GM21737 (cell line): Measurements from ENCODE around the gene SCYL3.

Source experiments
- ATAC-seq: cut with Tn5 transposase; IDR thresholded peaks from one replicate; pipeline ENCODE4 v1.9.1; 2021; ENCODE audit warnings: mild to moderate bottlenecking, moderate library complexity; ENCODE audit not compliant: unreplicated experiment

SCYL3 gene

GRCh38 chr1:169901115-169901514 lies 7.4 kb upstream of the SCYL3 start:
- ATAC-seq = no peak

GRCh38 chr1:169900571-169900970 lies 6.9 kb upstream of the SCYL3 start:
- ATAC-seq = no peak

DNA sequence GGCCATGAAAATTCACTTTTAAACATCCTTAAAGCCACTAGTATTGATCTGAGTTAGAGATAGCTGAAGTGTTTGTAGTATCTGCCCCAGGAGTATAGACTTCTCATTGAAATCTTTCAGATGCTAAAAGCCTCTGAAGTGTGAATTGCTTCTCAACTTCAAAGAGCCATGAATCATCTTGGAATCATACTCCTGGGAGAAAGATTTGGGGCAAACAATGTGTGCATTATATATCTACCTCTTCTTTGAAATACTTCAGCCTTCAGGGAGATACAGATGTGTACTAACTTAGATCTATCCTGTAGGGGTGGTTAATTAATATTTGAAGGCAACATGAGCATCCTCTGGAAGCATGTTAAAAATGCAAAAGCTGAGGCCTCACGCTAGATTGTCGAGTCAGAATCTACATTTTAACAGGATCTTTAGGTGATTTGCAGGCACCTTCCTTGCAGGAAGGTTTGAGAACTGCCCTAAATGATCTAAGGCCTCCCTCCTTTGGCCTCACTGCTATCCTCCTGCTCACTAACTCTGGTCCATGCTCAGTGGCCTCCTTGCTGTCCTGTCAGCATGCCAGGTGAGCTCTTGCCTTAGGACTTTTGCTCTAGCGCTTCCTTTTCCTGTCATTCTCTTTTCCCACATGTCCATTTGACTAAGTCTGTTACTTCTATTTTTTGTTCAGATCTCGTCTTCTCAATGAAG lies 6.0 kb upstream of the SCYL3 start:
- ATAC-seq = no peak

- ATAC-seq = no peak
These were observed 2.3 kb upstream of the SCYL3 start for GRCh38 chr1:169896013-169896412.

GRCh38 chr1:169894424-169895145 lies 889 bp upstream of the SCYL3 start:
- no peak for ATAC-seq

DNA sequence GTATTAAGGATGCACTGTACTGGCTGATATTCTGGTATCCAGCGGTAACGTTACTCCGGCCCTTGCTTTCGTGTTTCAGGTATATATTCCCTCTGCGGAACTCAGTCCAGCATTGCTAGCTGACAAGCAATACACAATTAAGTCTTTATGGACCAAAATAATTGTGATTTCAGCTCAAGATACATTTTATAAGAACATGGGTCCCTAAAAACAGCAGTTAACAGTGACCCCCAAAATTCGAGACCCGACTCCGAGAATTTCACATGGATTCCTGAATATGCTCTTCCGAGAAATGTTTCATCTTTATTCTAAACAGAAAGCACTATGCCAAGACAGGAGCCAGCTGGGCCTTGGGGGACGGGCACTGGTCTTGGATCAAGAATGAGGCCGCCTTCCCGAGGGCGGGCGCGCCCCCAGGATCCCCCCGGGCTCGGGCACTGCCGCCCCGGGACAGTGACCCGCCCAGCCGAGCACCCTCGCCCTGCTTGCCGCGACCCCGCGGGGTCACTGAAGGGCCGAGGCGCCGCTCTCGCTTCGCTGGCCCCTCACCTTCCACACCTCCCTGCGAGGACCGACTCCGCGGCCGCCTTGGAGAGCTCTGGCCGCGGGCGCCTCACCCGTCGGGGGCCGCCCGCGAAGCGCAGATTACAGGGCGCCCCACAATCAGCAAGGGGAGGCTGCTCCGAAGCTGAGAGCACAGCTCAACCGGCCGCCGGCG lies 610 bp downstream of the SCYL3 start:
- ATAC-seq = peak; percentile 21

DNA sequence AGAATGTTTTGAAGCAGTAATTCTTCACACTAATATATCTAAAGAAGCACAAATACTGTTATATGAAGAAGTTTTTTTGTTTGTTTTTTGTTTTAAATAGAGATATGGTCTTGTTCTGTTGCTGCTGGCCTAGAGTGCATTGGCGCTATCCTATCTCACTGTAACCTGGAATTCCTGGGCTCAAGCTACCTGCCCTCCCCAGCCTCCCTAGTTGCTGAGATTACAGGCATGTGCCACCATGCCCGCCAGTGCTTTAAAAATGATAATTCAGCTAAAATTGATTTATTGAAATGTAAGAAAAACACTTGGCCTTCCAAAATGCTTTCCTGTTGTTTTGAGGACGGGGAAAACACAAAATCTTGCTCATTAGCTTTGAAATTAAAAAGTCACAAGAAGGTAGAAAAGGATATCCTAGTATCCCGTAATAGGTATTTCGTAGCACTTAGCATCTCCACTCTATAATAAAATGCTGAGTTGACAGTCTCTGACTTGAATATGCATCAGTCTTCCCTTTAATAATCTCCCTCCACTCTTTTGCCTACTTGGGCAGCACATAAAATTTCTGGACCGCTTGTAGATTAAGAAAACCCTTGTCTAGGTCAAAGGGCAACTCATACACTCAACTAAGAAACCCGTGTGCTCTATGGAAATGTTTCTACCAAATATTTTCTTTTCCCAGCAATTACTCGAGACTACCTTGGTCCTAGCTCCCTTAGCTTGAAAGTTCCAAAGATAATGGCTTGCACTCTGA lies 1.3 kb downstream of the SCYL3 start:
- no peak for ATAC-seq

DNA sequence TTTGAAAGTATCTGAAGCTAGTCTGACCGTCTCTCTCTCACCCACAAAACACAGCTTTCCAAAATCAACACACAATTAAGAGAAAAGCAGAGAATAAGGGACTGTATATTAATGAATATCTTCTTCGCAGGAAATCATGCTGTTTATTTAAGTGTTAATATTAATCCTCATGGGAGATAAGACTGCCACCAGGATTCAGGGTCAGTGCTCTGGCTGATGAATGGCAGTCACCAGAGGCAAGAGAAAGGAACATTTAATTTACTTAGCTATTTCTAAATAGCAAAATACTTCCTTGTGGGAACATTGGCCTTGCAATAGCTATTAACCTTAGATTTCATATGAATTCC lies 2.2 kb downstream of the SCYL3 start:
- ATAC-seq = no peak

GRCh38 chr1:169890761-169891538 lies 2.7 kb downstream of the SCYL3 start:
- ATAC-seq = no peak

DNA sequence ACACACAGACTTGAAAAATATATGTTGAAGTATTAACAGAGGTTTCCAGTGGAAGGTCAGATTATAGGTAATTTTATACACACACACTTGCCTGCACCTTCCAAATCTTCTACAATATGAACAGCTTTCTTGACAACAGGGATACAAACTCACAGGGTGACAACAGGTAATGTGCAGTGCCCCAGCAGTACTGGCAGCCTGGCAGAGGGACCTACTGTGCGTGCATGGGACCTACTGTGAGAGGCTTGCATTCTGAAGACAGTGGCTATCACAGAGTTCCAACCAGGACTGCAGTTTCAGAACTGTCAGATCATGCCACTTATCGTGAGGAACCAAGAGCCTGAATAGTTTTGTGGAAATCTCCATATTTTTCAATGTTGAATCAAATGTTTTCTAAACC lies 3.8 kb downstream of the SCYL3 start:
- ATAC-seq = no peak

- no peak for ATAC-seq
These were observed 6.8 kb downstream of the SCYL3 start for GRCh38 chr1:169886931-169887330.

DNA sequence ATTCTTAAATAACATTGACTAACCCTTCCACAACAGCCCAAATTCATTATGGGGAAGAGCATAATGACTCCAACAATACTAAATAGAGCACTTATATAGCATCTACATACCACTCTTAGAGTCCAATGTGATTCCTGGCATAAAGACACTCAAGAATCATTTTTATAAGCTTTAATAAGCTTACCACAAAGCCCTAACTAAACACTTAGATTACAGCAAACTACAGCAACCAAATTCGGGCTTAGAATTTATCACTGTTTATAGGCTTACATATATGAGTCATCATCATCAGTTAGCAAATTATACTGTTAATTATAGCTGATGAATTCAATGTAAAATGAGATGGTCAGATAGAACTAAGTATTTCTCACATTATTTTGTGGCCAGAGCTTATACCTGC lies 7.3 kb downstream of the SCYL3 start:
- no peak for ATAC-seq

DNA sequence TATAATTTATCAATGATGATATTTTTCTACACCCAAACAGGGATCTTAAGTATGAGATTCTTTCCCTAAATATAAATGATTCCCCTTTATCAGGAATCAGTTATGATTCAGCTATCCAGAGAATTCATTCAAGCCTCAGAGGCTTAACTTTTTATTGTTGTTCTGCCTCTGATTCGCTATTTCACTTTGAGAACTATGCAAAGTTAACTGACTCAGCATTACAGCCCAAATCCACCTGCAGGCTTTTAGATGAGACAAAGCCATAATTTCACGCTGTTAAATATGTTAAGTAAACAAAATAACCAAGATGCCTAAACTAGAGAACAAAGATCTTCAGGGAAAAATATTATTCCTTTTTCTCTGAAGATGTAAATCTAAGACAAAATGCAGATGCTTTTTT lies 8.5 kb downstream of the SCYL3 start:
- no peak for ATAC-seq

DNA sequence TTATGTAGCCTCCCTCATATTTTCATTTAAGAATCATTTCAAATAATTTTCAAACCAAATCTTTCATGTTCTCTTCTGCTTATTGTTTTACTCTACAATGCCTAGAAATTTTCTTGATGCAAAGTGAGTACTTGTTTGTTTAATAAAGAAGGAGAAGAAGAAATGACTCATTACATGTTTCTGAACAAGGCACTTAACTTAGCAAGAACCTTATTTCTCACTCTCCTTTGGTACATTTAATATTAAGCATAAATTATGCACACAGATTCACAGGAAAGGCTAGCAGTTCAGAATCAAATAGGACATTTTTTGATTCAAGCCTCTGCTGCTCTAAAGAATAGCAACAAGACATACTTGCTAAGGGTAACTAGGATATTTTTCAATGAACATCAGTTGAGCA lies 9.1 kb downstream of the SCYL3 start:
- no peak for ATAC-seq

- ATAC-seq = no peak
These were observed 11.6 kb downstream of the SCYL3 start for GRCh38 chr1:169882039-169882511.

GRCh38 chr1:169879034-169879840 lies 14.5 kb downstream of the SCYL3 start:
- ATAC-seq = no peak

DNA sequence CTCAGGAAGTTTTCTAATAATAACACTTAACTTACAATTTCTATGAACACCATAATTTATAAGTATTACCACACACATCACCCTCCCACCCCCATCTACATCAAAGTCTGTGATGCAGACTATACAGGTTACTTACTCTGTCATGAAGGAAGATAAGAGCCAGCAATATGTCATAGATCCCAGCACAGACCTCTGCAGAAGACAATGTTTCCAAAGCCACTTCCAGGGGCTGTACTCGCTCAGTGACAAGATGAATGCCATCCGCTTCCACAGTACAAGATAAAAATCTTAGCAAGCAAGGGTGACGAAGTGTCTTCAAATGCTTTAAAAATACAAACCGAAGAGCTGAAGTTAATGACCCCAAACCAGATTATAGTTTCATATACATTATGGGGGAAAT lies 15.2 kb downstream of the SCYL3 start:
- ATAC-seq = no peak

DNA sequence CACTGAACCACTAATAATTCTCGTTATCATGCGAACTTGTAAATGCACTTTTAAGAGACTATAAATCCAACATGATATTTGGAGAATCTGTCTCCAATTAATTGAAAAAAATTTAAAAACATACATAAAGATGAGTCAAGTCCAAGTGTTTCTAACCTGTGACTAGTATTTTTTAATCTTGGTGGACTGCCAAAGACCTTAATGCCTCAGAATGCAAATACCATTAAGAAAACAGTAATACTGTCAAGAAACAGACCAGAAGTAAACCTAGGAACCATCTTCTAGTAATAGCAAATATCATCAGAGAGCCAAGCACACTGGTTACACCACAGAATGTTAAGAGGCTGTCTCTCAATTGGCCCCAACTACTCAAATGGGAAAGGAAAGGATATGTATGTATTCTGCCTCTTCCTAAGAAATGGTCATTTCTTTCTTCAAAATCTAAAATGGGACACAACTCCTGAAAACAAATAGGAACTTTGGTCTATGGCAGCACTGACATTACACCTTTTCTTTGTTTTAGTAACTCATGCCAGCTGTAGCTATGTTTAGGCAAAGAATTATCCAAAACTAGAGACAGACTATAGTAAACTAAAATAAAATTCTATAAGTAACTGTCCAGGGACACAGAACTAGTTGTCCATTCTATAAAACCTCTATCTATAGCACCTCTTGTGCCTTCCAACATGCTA lies 15.8 kb downstream of the SCYL3 start:
- ATAC-seq = no peak

DNA sequence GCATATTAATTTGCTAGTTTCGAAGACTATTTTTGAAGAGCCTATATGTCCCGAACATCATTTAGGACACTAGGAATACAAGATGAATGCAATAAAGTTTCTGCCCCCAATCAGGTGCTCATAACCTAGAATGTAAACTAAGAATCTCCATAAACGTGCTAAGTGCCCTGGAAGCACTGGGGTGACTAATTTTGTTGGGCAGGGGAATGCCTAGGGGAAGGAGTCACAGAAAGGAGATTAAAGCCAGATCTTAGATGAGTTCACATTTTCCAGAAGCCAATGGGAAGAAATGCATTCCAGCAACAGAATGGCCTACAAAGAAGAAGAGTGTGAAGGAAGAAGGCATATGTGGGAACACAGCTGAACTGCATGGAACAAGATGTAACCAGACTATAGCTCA lies 19.5 kb downstream of the SCYL3 start:
- no peak for ATAC-seq
